ENCODE data around the gene F3. TPM values are rescaled to one million over a fixed set of nuclear protein-coding genes. Genes with fewer than 3 reads are reported as not detected.
"Not testable (repeated sequence)": the region's sequence is repeated elsewhere in the genome, so short reads cannot be mapped to it uniquely, and the experiment has no call there.

The F3 gene
- total RNA-seq, 1 experiment from 2014 or later, result 58.5 TPM

DNA sequence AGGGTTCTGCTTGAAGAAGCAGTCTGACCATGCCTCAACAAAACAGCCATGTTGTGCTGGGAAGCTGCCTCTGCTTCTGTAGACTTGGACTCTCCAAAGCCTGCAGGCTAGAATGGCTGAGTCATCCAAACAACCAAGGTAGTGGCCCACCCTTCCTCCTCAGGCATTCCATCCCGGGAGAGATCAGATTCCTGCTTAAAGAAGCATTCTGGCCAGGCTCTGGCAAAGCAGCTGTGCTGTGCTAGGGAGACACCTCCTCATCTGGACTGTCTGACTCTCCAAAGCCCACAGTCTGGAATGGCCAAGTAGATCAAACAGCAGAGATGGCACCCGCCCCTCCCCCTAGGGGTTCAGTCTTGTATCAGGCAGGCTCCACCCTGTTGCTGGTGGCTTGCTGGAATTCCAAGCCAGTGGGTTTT lies 38.3 kb upstream of the F3 start (continued):
- peak; percentile 86 for TF ChIP-seq CBX3 (IDR thresholded peaks at IDR 0.05; ENCODE audit: low read depth)
- TF ChIP-seq TCF7L2 (IDR thresholded peaks at IDR 0.05; ENCODE audit: borderline replicate concordance, extremely low read depth, insufficient read depth, insufficient read length), result peak; percentile 85
- peak; percentile 50 for TF ChIP-seq POLR2AphosphoS5 (IDR thresholded peaks at IDR 0.05; ENCODE audit: low read depth, low read length)
- no peak for TF ChIP-seq ZFX (IDR thresholded peaks at IDR 0.05)
- TF ChIP-seq, protein P1, sequence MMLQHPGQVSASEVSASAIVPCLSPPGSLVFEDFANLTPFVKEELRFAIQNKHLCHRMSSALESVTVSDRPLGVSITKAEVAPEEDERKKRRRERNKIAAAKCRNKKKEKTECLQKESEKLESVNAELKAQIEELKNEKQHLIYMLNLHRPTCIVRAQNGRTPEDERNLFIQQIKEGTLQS (IDR thresholded peaks at IDR 0.05), result no peak
- TF ChIP-seq RAD21 (IDR thresholded peaks at IDR 0.05; ENCODE audit: low read depth), result no peak
- TF ChIP-seq YY1 (IDR thresholded peaks at IDR 0.05; ENCODE audit: extremely low read depth, insufficient replicate concordance, low read depth, low read length), result peak; percentile 11
- no peak for TF ChIP-seq ELF1 (IDR thresholded peaks at IDR 0.05; ENCODE audit: borderline replicate concordance, low read depth)

DNA sequence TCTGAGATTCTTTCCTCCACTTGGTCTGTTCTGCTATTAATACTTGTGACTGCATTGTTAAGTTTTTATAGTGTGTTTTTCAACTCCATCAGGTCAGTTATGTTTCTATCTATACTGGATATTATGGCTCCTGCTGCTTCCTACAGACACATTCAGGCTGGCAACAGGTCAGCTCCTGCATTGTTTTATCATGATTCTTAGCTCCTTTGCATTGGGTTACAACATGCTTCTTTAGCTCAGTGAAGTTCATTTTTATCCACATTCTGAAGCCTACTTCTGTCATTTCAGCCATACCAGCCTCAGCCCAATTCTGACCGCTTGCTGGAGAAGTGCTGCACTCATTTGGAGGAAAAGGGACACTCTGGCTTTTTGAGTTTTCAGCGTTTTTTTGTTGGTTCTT lies 37.3 kb upstream of the F3 start:
- ChIA-PET CTCF (no interaction called here), RAD21 (ENCODE audit: low non-redundant PET in 1 of 2, low total read pairs in 2 of 2, uncharacterized antibody in 2 of 2, unreplicated experiment in 2 of 2) (no interaction called here), POLR2A (no interaction called here)
- H3K9ac ChIP-seq (ENCODE audit: low read length), result no peak overlapping the region
- ATAC-seq (no peak), DNase-seq (ENCODE audit: low read depth, low spot score) (no peak)
- TF ChIP-seq ZNF274 (IDR thresholded peaks at IDR 0.05; ENCODE audit: low read depth, low read length) (no peak), YY1 (IDR thresholded peaks at IDR 0.05; ENCODE audit: extremely low read depth, insufficient replicate concordance, low read depth, low read length) (no peak), JUND (IDR thresholded peaks at IDR 0.05) (no peak), POLR2A (IDR thresholded peaks at IDR 0.05; ENCODE audit: borderline replicate concordance, extremely low read depth, insufficient read depth, insufficient read length) (no peak)
- TF ChIP-seq, protein P2, sequence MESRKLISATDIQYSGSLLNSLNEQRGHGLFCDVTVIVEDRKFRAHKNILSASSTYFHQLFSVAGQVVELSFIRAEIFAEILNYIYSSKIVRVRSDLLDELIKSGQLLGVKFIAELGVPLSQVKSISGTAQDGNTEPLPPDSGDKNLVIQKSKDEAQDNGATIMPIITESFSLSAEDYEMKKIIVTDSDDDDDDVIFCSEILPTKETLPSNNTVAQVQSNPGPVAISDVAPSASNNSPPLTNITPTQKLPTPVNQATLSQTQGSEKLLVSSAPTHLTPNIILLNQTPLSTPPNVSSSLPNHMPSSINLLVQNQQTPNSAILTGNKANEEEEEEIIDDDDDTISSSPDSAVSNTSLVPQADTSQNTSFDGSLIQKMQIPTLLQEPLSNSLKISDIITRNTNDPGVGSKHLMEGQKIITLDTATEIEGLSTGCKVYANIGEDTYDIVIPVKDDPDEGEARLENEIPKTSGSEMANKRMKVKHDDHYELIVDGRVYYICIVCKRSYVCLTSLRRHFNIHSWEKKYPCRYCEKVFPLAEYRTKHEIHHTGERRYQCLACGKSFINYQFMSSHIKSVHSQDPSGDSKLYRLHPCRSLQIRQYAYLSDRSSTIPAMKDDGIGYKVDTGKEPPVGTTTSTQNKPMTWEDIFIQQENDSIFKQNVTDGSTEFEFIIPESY (IDR thresholded peaks at IDR 0.05; ENCODE audit: extremely low read depth, insufficient replicate concordance, low read length), result no peak
- peaks cover 0 to 5% of the 10 kb centered on the region in 2 experiments; a peak in 1 of 4 replicates for H3K9me3 ChIP-seq (ENCODE audit: control insufficient read depth in 1 of 2, insufficient read depth in 1 of 2, low read depth in 1 of 2, low read length in 2 of 2)
- no peaks in the 10 kb centered on the region for H3K27me3 ChIP-seq (ENCODE audit: insufficient read depth, low read length)
- peaks cover 15 to 35% of the 10 kb centered on the region in 2 experiments for H3K4me1 ChIP-seq (ENCODE audit: control insufficient read depth in 1 of 2, insufficient read depth in 2 of 2, low read length in 2 of 2)
- H3K4me3 ChIP-seq (replicated peaks in 1 of 2; ENCODE audit: low read depth in 1 of 2, low read length in 2 of 2), result no peak overlapping the region
- no peaks in the 10 kb centered on the region for H3K79me2 ChIP-seq (ENCODE audit: insufficient read depth, low read length)
- H3K36me3 ChIP-seq (ENCODE audit: control insufficient read depth in 1 of 2, insufficient read depth in 2 of 2, low read length in 2 of 2), result no peaks in the 10 kb centered on the region
- intact Hi-C loops (cut with micrococcal nuclease), result no loop called here
- BruUV-seq (replicated peaks), result no TSS peak
- no peak overlapping the region for H3K27ac ChIP-seq (ENCODE audit: low read depth, low read length)
- no peak overlapping the region for H3K4me2 ChIP-seq (ENCODE audit: low read length)
- no peaks in the 10 kb centered on the region for H4K20me1 ChIP-seq (ENCODE audit: insufficient read depth)
- no peaks in the 10 kb centered on the region for H3K9me2 ChIP-seq (ENCODE audit: insufficient read depth)
- H2AFZ ChIP-seq (ENCODE audit: low read depth, low read length, poor library complexity, severe bottlenecking), result no peak overlapping the region

DNA sequence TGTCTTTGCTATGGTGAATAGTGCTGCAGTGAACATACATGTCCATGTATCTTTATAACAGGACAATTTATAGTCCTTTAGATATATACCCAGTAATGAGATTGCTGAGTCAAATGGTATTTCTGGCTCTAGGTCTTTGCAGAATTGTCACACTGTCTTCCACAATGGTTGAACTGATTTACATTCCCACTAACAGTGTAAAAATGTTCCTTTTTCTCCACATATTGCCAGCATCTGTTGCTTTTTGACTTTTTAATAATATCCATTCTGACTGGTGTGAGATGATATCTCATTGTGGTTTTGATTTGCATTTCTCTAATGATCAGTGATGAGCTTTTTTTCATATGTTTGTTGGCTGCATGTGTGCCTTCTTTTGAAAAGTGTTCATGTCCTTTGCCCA lies 32.4 kb upstream of the F3 start:
- ATAC-seq; BruUV-seq (replicated peaks): not testable (repeated sequence)

More for the DNA sequence above, 32.4 kb upstream of the F3 start:
- H3K27ac ChIP-seq (ENCODE audit: low read depth, low read length); H2AFZ ChIP-seq (ENCODE audit: low read depth, low read length, poor library complexity, severe bottlenecking); H3K4me1 ChIP-seq (ENCODE audit: control insufficient read depth in 1 of 2, insufficient read depth in 2 of 2, low read length in 2 of 2); DNase-seq (ENCODE audit: low read depth, low spot score); H3K4me2 ChIP-seq (ENCODE audit: low read length); H3K79me2 ChIP-seq (ENCODE audit: insufficient read depth, low read length); H3K9ac ChIP-seq (ENCODE audit: low read length); POLR2A ChIA-PET; intact Hi-C loops (cut with micrococcal nuclease); CTCF ChIA-PET; H4K20me1 ChIP-seq (ENCODE audit: insufficient read depth); H3K36me3 ChIP-seq (ENCODE audit: control insufficient read depth in 1 of 2, insufficient read depth in 2 of 2, low read length in 2 of 2); H3K27me3 ChIP-seq (ENCODE audit: insufficient read depth, low read length); H3K4me3 ChIP-seq (replicated peaks in 1 of 2; ENCODE audit: low read depth in 1 of 2, low read length in 2 of 2); H3K9me2 ChIP-seq (ENCODE audit: insufficient read depth); H3K9me3 ChIP-seq (ENCODE audit: control insufficient read depth in 1 of 2, insufficient read depth in 1 of 2, low read depth in 1 of 2, low read length in 2 of 2); RAD21 ChIA-PET (ENCODE audit: low non-redundant PET in 1 of 2, low total read pairs in 2 of 2, uncharacterized antibody in 2 of 2, unreplicated experiment in 2 of 2): not testable (repeated sequence)

Measured in HCT116 (cell line).